GM12891 (cell line): Measurements from ENCODE around the gene MAGI1.
"Not testable (repeated sequence)": the region's sequence is repeated elsewhere in the genome, so short reads cannot be mapped to it uniquely, and the experiment has no call there.

ENCODE experiments used
- DNase-seq: peaks from one replicate; pipeline ENCODE4 v3.0.0; 2011; ENCODE audit warnings: low spot score; ENCODE audit not compliant: insufficient read length
- FAIRE-seq: peaks from 2 replicates; lab custom pipeline; 2011; peaks lifted over from hg19 to GRCh38; lab: Jason Lieb, UNC
- PAX5 ChIP-seq: IDR thresholded peaks from 2 replicates; pipeline ENCODE4 v1.6.1; 2011; ENCODE audit warnings: low read length, moderate library complexity, mild to moderate bottlenecking; ENCODE audit not compliant: insufficient read depth, severe bottlenecking
- POLR2A ChIP-seq: IDR thresholded peaks from 2 replicates; pipeline ENCODE4 v1.6.1; 2011; ENCODE audit warnings: low read depth, low read length, control low read depth
- POLR2AphosphoS5 ChIP-seq: IDR thresholded peaks from 2 replicates; pipeline ENCODE4 v1.6.1; 2011; ENCODE audit warnings: low read depth, low read length, control low read depth
- POU2F2 ChIP-seq: IDR thresholded peaks from 2 replicates; pipeline ENCODE4 v1.6.1; 2011; ENCODE audit warnings: low read depth, mild to moderate bottlenecking, control low read depth, low read length, moderate library complexity
- SPI1 ChIP-seq: IDR thresholded peaks from 2 replicates; pipeline ENCODE4 v1.6.1; 2011; ENCODE audit warnings: low read depth, low read length, control low read depth
- TAF1 ChIP-seq: IDR thresholded peaks from 2 replicates; pipeline ENCODE4 v1.6.1; 2011; ENCODE audit warnings: low read depth, low read length, control low read depth

MAGI1 gene

DNA sequence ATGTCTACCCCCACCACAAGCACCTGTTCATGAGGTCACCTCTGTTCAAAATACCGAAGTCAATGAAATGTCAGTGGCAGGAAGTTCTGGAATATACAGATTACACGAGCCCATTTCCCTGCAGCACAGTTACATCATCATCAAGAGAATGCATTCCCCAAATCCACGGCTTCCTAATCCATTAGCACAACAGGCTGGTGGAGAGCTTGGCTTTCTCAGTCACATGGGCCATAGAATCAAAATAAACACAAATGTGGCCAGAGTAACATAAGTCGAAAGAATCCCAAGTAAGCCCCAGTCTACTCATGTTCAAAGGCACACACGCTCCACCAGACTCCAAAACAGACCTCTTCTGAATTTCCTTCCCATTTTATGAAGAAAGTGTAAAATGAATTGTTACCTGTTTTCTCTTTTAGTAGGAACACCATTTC lies 419.3 kb downstream of the MAGI1 start:
- TF ChIP-seq TAF1: no peak
- no peak for TF ChIP-seq POLR2A
- DNase-seq: no peak
- no peak for FAIRE-seq

DNA sequence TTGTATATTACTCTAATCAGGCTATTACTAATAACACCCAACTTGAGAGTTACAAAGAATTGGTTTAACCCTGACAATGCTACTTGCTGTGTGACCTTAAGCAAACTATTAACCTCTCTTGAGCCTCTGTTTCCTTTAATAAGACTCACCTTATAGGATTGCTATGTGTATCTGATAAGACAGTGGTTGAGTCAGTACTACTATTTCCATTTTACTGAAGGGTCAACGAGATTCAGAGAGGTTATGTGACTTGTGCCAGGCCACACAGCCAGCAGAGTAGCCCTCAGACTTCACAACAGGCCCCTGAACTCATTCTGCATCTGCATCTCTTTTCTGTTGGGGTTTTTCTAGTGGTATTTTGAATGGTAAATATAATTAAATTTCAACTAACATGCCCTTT lies 420.1 kb downstream of the MAGI1 start:
- FAIRE-seq: no peak

GRCh38 chr3:65617787-65618186 lies 420.9 kb downstream of the MAGI1 start:
- TF ChIP-seq SPI1 (no peak), PAX5 (no peak), POLR2AphosphoS5 (no peak), TAF1 (no peak), POLR2A (no peak), POU2F2 (no peak)
- no peak for FAIRE-seq
- no peak for DNase-seq

More for the DNA sequence above, 420.1 kb downstream of the MAGI1 start:
- no peak for DNase-seq
- TF ChIP-seq POLR2A (no peak), POLR2AphosphoS5 (no peak), SPI1 (no peak), POU2F2 (no peak), TAF1 (no peak), PAX5 (no peak)

GRCh38 chr3:65617209-65617608 lies 421.5 kb downstream of the MAGI1 start:
- TF ChIP-seq PAX5 (no peak), POLR2A (no peak), SPI1 (no peak), POU2F2 (no peak), TAF1 (no peak), POLR2AphosphoS5 (no peak)
- FAIRE-seq: no peak

GRCh38 chr3:65616563-65616962 lies 422.2 kb downstream of the MAGI1 start:
- no peak for DNase-seq
- TF ChIP-seq PAX5 (no peak), POLR2AphosphoS5 (no peak), POU2F2 (no peak), POLR2A (no peak), SPI1 (no peak), TAF1 (no peak)
- FAIRE-seq: no peak

More at GRCh38 chr3:65617209-65617608, 421.5 kb downstream of the MAGI1 start:
- no peak for DNase-seq

DNA sequence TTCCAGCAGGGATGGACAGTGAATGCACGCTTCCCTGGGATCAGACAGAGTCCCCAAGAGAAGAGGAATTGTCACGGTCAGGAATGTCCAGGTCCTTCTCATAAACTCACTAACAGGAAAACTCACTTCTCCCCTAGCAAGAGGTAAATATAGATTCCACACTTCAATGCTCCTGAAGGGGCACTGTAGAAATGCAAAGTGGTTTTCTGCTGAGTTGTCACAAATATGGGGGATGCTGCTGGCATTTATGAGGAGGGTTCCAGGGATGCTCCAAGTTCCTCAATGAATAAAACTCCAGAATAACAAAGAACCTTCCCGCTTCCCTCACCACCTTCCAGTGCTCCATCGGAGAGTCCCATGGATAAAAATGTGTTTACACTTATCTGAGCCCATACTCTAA lies 423.4 kb downstream of the MAGI1 start:
- TF ChIP-seq TAF1 (no peak), SPI1 (no peak), POU2F2 (no peak), POLR2A (no peak), PAX5 (no peak)
- FAIRE-seq (no peak), DNase-seq (no peak)

- FAIRE-seq (no peak), DNase-seq (no peak)
- no peak for TF ChIP-seq PAX5
- TF ChIP-seq POU2F2: no peak
- no peak for TF ChIP-seq POLR2AphosphoS5
- TF ChIP-seq POLR2A: no peak
- no peak for TF ChIP-seq TAF1
- TF ChIP-seq SPI1: no peak
Observed at GRCh38 chr3:65614585-65614984, 424.1 kb downstream of the MAGI1 start.

GRCh38 chr3:65607965-65608460 lies 430.7 kb downstream of the MAGI1 start:
- DNase-seq, FAIRE-seq: not testable (repeated sequence)

- DNase-seq (no peak), FAIRE-seq (no peak)
- TF ChIP-seq POLR2AphosphoS5 (no peak), POLR2A (no peak)
Observed at GRCh38 chr3:65607101-65607500, 431.6 kb downstream of the MAGI1 start.

- DNase-seq (no peak), FAIRE-seq (no peak)
- TF ChIP-seq POLR2A: no peak
- TF ChIP-seq POU2F2: no peak
- TF ChIP-seq SPI1: no peak
- no peak for TF ChIP-seq POLR2AphosphoS5
- no peak for TF ChIP-seq TAF1
- no peak for TF ChIP-seq PAX5
Observed at GRCh38 chr3:65605876-65606432, 432.8 kb downstream of the MAGI1 start.

- DNase-seq (no peak), FAIRE-seq (no peak)
Observed at GRCh38 chr3:65604863-65605526, 433.7 kb downstream of the MAGI1 start.

More at GRCh38 chr3:65604863-65605526, 433.7 kb downstream of the MAGI1 start:
- TF ChIP-seq POLR2AphosphoS5 (no peak), POLR2A (no peak), POU2F2 (no peak), PAX5 (no peak), TAF1 (no peak), SPI1 (no peak)
